HUDEP-2 (cell line): ENCODE measurements around the gene ATP23.

Experiments
- DNase-seq, 76 experiments: peaks; one replicate each; lab custom pipeline; 2025; ENCODE audit not compliant: unreplicated experiment in 76 of 76; lab: John Stamatoyannopoulos, UW

ATP23 gene

DNA sequence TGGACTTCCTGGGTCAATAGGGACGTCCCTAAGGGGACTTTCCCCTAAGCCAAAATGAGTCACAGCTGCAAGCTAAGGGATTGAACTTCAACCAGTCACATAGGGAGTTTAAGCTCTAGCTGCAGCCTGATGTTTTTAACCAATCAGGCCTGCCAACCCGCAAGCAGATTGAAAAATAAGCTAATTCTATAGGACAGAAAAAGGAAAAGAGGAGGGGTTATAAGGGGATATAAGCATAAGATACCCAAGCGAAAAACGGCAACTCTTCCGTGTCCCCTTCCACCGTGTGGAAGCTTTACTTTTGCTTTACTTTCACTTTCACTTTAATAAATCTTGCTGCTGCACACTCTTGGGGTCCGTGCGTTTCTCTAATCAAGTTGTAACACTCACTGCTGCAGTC, 24.4 kb downstream of the ATP23 start:
- DNase-seq, result no peak

DNA sequence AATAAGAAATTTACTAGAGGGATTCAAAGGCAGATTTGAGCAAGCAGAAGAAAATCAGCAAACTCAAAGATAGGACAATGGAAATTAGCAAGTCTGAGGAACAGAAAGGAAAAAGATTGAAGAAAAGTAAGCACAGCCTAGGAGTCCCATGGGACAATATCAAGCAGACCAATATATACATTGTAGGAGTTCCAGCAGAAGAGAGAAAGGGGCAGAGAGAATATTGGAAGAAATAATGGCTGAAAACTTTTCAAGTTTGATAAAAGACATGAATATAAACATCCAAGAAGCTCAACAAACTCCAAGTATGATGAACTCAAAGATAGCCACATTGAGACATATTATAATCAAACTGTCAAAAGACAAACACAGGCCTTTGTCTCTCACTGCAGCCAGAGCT, 25.2 kb downstream of the ATP23 start:
- no peak for DNase-seq

DNA sequence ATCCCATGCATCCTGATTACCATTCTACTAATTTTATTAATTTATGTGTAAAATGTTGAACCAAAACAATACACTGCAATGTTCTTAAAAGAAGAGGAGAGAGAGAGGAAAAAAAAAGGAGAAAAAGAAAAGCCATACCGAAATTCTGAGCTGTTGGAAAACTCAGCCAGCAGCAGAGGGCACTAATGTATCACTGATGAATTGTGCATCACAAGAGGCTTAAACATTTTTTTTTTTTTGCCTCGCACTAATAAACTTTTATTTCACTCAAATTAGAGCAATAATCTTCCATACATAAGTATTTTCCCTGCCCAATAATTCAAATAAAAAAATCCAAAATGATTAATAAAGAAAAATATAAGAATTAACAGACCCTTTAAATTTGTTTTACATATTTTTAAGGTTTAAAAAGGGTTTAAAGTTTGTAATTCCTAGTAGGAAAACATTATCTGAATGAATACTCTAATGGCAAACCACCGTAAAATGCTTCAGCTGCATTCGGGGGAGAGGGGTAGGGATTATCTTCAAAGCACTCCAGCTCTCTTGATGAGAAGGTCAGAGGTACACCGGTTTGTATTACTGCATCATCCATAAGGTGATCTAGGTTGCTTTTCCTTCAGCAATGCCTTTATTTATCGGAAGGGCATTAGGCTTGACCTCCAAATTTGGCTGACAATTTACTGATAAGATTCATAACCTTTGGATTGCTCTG, 41.9 kb downstream of the ATP23 start:
- peak in 12 of 76 experiments; percentile 1 to 17 (median 8) for DNase-seq

DNA sequence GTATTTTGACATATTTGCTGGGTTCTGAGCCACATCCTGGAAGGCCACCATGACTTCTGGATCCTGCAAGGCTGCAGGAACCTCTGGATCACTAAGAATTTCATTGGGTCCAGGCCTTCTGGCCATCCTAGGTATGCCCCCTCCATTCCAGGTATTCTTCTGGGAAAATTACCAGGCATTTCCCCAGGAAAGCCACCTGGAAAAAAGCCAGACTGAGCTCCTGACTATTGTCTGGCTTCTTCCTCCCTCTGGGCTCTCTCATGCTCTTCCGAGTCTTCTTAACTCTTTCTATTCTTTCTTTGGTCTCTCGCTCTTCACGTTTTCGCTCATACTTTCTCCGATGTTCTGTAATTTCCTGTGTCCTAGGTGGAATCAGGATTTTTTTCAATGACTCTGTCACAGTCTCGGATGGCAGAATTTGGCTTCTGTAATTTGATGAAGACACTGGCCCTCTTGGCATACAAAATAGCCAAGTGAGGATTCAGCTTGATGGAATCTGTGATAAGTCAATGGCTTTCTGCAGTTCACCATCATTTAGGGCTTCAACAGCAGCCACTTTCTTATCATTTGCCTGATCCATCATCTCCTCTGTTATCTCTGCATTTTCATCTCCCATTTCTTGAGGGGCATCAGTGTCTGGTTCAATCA, 42.6 kb downstream of the ATP23 start:
- DNase-seq, result no peak

- DNase-seq, result no peak
Observed at GRCh38 chr12:57984629-57985151, 43.3 kb downstream of the ATP23 start.

DNA sequence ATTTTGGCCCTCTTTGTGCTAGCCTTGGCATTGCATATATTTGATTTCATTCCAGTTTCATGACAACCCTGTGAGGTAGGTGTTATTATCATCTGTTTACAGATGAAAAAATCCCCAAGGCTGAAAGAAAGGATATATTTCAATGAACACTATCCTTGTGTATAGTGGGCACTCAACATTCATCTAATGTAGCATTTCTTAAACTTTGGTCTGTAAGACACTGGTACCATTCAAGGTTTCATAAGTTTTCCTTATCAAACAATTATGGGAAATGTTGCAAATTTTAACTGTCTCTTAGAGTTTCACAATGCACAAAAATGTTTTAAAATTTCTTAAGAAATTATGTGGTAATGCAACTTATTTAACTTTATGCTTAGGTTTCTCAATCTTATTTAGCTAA, 44.3 kb downstream of the ATP23 start:
- DNase-seq, result no peak

DNA sequence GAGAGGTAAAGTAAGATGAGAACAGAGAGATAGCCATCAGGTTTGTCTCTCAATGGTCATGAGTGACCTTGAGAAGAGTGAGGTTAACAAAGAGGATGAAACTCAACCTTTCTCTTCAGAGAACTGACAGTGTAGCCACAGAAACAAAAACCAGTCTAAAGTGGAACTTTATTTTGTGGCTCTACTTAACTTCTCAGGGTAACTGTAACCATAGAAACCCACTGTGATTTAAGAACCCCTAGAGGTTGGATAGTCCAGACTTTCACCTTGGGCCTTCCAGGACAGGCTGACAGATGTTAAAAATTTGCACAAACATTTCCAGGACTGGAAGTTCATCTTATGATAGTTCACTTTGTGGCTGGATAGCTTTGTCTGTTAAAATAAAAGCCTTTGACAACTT, 48.5 kb downstream of the ATP23 start:
- no peak for DNase-seq

DNA sequence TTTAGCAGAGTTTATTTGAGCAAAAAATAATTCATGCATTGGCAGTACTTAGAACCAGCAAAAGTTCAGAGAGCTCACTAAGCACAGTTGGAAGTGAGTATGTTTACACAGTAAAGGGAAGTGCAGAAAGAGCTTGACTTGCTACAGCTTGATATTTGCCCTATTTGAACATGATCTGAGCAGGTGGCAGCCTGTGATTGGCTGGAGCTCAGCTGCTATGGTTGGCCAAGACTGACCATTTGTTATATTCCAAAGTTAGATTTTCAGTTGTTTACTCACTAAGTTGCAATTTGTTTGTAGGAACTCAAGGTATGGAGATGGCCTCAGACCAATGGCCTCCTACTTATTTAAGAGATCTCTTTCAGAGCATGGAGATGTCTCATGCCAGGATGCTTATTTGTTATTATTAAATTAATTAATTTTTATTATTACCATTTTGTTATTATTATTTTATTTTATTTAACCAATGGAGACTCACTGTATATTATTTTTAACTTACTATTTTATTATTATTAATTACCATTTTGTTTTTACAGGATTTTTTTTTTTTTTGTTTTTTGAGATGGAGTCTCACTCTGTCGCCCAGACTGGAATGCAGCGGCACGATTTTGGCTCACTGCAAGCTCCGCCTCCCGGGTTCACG, 49.0 kb downstream of the ATP23 start:
- no peak for DNase-seq

GRCh38 chr12:57992001-57992400, 50.6 kb downstream of the ATP23 start:
- no peak for DNase-seq

- no peak for DNase-seq
Observed at GRCh38 chr12:57993030-57993429, 51.7 kb downstream of the ATP23 start.

GRCh38 chr12:57993834-57994233, 52.5 kb downstream of the ATP23 start:
- DNase-seq, result no peak

DNA sequence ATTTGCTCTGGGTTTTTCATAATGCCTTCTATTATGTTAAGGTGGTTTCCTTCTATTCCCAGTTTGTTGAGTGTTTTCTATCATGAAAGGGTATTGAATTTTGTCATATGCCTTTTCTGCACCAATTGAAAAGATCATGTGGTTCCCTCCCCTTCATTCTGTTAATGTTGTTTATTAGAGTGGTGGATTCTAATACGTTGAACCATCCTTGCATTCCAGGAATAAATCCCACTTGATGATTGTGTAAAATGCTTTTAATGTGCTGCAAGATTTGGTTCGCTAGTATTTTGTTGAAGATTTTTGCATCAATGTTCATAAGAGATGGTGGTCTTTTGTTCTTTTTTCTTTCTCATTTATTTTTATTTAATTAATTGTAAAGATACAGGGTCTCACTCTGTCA, 55.2 kb downstream of the ATP23 start:
- DNase-seq, result no peak

DNA sequence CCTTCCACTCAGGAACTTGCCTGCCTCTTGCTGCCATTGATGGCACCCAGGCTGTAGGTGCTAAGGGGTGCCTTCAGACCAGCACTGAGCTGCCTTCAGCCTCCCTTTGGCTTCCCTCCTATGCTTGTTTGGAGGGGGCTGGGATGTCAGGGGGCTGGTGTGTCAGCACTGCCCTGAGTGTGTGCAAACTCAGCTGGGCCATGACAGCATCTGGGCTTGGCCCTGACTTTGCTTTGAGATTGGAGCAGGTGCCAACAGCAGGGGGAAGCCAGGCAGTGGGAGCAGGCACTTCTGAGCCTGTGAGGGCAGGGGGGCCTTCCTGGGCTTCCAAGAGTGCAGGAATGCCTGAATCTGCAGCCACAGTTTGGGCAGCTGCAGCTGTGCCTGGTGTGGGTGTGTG, 56.9 kb downstream of the ATP23 start:
- DNase-seq, result no peak

GRCh38 chr12:58000499-58000898, 59.1 kb downstream of the ATP23 start:
- no peak for DNase-seq

GRCh38 chr12:58007875-58008274, 66.5 kb downstream of the ATP23 start:
- no peak for DNase-seq

DNA sequence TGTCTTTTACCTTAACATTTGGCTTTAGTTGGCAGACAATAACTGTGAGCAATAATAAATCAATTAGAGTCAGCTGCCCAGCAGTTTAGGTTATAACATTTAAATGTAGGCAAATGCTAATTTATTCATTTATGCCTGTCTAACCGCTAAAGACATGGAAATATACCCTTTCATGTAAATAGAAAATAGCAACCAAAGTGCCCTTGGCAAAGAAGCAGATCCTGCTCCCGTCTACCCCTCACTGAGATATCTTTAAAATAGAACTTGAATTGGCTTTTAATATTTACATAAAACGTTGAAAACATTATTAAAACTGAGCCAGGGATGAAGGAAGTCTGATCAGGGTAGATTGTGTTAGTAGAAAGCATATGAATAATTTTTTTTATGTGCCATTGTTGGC, 67.3 kb downstream of the ATP23 start:
- DNase-seq, result no peak
